Panc1 (cell line): ENCODE measurements around the gene SGCE. TPM values are rescaled to one million over a fixed set of nuclear protein-coding genes. Genes with fewer than 3 reads are reported as not detected.

Experiments used
- ATAC-seq: fragments of 200-7000 bp; cut with Tn5 transposase; 2 replicates; pipeline ENCODE4 v1.9.1; 2020; ENCODE audit warnings: mild to moderate bottlenecking, moderate library complexity
- BruUV-seq: library from RNA; stranded (reverse); fragments of 400-500 nt; replicated peaks from 2 replicates; lab custom pipeline; 2021; lab: Mats Ljungman, UMichigan
- CTCF ChIA-PET: fragments of 300-600 bp; sonication (Branson Sonifier 250); formaldehyde crosslinking; loops from one replicate; lab custom pipeline; 2022; ENCODE audit warnings: antibody characterized with exemption; lab: Charles Lee
- POLR2A ChIA-PET: fragments of 300-600 bp; sonication (Branson Sonifier 250); formaldehyde crosslinking; loops from one replicate; lab custom pipeline; 2022; ENCODE audit warnings: antibody characterized with exemption; lab: Charles Lee
- DNase-seq: peaks from one replicate; pipeline ENCODE4 v3.0.0-alpha.2; 2010; ENCODE audit warnings: low read depth, low spot score
- H3K27ac ChIP-seq: 2 replicates; pipeline ENCODE4 v1.5.1; 2011; ENCODE audit warnings: mild to moderate bottlenecking, low read length, inconsistent platforms
- H3K27me3 ChIP-seq: fragments of 200-500 bp; sonication (Bioruptor generic); 2 replicates; pipeline ENCODE4 v1.6.0; 2014; ENCODE audit warnings: low read length, inconsistent platforms; ENCODE audit not compliant: control insufficient read depth, insufficient read depth
- H3K36me3 ChIP-seq: fragments of 200-500 bp; sonication (Bioruptor generic); 2 replicates; pipeline ENCODE4 v1.5.1; 2014; ENCODE audit warnings: inconsistent platforms, mild to moderate bottlenecking, low read length, moderate library complexity; ENCODE audit not compliant: control insufficient read depth, insufficient read depth
- H3K4me1 ChIP-seq: 2 replicates; pipeline ENCODE4 v1.5.1; 2011; ENCODE audit warnings: inconsistent platforms, mild to moderate bottlenecking, low read length, moderate library complexity; ENCODE audit not compliant: control insufficient read depth, insufficient read depth
- H3K4me3 ChIP-seq, 2 experiments: 2 replicates each; pipeline ENCODE4 v1.5.1; 2011 to 2012; ENCODE audit warnings: low read depth in 2 of 2, low read length in 2 of 2, mild to moderate bottlenecking in 2 of 2, inconsistent platforms in 1 of 2, moderate library complexity in 1 of 2
- H3K9me3 ChIP-seq: fragments of 200-500 bp; sonication (Bioruptor generic); 2 replicates; pipeline ENCODE4 v1.5.1; 2014; ENCODE audit warnings: low read depth, mild to moderate bottlenecking, inconsistent platforms, low read length, moderate library complexity; ENCODE audit not compliant: control insufficient read depth, insufficient read depth
- POLR2AphosphoS5 ChIP-seq: IDR thresholded peaks from 2 replicates; pipeline ENCODE4 v1.6.1; 2012; ENCODE audit warnings: mild to moderate bottlenecking, low read depth, low read length, moderate library complexity
- SIN3A ChIP-seq: IDR thresholded peaks from 2 replicates; pipeline ENCODE4 v1.6.1; 2012; ENCODE audit warnings: low read depth, mild to moderate bottlenecking, low read length, moderate library complexity, borderline replicate concordance; ENCODE audit not compliant: insufficient read depth
- TCF7L2 ChIP-seq: IDR thresholded peaks from 2 replicates; pipeline ENCODE4 v1.6.1; 2011; ENCODE audit warnings: mild to moderate bottlenecking, low read depth, low read length, inconsistent platforms
- in situ Hi-C: cut with HindIII; loops from 2 replicates; pipeline ENCODE4 v1.10.0; 2016; ENCODE audit warnings: low sequenced_read_pairs, low pct_unique_long_range_greater_than_20kb
- intact Hi-C: fragments of 100-400 bp; cut with micrococcal nuclease; formaldehyde crosslinking; loops from one replicate; pipeline ENCODE4 v1.10.0; 2022; ENCODE audit not compliant: unreplicated experiment
- total RNA-seq: library from RNA; stranded (reverse); gene quantifications from one replicate; pipeline ENCODE4 v1.2.1, GENCODE V29; 2021; ENCODE audit not compliant: unreplicated experiment
- TF ChIP-seq, protein P1 (sequence below), 2 experiments: IDR thresholded peaks; 2 replicates each; pipeline ENCODE4 v1.6.1; 2011 to 2012; ENCODE audit warnings: low read depth in 2 of 2, control low read depth in 1 of 2, low read length in 1 of 2, mild to moderate bottlenecking in 1 of 2, moderate library complexity in 1 of 2; ENCODE audit not compliant: insufficient read depth in 1 of 2
- TF ChIP-seq, protein P2 (sequence below): fragments of 450-650 bp; IDR thresholded peaks from 2 replicates; pipeline ENCODE4 v1.5.1; 2017; ENCODE audit warnings: mild to moderate bottlenecking

The SGCE gene
- total RNA-seq, 1 experiment from 2014 or later = 32.0 TPM

DNA sequence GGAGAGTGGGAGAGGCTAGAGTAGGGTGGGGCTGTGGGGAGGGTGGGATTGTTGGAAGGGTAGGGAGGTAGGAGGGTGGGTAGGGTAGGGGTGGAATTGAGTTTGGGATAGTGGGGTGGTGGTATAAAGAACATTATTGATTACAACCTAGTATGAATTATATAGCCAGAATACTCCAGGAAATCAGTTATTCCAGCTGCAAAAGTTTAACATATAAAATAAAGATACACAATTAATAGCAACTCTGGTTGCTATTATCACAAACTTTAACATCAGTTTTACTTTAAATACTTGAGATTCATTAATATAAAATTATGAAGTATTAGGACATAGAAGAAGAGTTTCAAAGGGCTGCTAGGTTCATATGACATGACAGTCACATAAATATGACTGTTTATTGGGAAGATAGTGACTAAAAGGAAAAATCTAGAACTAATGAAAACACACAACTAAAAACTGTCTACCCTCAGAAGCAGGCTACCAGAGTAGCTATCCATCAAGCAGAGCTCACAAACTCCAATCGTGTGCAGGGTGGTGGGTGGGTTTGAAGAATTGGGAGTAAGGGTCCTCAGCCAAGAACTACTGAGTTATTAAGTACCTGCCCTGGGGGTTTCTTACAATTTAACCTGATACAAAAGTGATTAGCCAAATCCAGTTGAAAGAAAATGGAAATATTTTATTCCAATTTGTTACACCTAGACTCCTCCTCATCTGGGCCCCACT, 14.0 kb upstream of the SGCE start:
- no peak overlapping the region for H3K4me3 ChIP-seq
- DNase-seq (no peak), ATAC-seq (no peak)
- H3K36me3 ChIP-seq = no peaks in the 10 kb centered on the region
- H3K27ac ChIP-seq = no peak overlapping the region
- ChIA-PET CTCF (no interaction called here), POLR2A (no interaction called here)
- H3K9me3 ChIP-seq = no peaks in the 10 kb centered on the region
- BruUV-seq = no TSS peak
- no peak for TF ChIP-seq POLR2AphosphoS5
- TF ChIP-seq TCF7L2 = no peak
- TF ChIP-seq, protein P1, sequence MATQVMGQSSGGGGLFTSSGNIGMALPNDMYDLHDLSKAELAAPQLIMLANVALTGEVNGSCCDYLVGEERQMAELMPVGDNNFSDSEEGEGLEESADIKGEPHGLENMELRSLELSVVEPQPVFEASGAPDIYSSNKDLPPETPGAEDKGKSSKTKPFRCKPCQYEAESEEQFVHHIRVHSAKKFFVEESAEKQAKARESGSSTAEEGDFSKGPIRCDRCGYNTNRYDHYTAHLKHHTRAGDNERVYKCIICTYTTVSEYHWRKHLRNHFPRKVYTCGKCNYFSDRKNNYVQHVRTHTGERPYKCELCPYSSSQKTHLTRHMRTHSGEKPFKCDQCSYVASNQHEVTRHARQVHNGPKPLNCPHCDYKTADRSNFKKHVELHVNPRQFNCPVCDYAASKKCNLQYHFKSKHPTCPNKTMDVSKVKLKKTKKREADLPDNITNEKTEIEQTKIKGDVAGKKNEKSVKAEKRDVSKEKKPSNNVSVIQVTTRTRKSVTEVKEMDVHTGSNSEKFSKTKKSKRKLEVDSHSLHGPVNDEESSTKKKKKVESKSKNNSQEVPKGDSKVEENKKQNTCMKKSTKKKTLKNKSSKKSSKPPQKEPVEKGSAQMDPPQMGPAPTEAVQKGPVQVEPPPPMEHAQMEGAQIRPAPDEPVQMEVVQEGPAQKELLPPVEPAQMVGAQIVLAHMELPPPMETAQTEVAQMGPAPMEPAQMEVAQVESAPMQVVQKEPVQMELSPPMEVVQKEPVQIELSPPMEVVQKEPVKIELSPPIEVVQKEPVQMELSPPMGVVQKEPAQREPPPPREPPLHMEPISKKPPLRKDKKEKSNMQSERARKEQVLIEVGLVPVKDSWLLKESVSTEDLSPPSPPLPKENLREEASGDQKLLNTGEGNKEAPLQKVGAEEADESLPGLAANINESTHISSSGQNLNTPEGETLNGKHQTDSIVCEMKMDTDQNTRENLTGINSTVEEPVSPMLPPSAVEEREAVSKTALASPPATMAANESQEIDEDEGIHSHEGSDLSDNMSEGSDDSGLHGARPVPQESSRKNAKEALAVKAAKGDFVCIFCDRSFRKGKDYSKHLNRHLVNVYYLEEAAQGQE (IDR thresholded peaks at IDR 0.05; ENCODE audit: insufficient read depth in 1 of 2, low read depth in 2 of 2, low read length in 1 of 2) = no peak
- in situ Hi-C loops = no loop called here
- intact Hi-C loops = no loop called here
- H3K27me3 ChIP-seq = no peaks in the 10 kb centered on the region
- H3K4me1 ChIP-seq = no peaks in the 10 kb centered on the region

DNA sequence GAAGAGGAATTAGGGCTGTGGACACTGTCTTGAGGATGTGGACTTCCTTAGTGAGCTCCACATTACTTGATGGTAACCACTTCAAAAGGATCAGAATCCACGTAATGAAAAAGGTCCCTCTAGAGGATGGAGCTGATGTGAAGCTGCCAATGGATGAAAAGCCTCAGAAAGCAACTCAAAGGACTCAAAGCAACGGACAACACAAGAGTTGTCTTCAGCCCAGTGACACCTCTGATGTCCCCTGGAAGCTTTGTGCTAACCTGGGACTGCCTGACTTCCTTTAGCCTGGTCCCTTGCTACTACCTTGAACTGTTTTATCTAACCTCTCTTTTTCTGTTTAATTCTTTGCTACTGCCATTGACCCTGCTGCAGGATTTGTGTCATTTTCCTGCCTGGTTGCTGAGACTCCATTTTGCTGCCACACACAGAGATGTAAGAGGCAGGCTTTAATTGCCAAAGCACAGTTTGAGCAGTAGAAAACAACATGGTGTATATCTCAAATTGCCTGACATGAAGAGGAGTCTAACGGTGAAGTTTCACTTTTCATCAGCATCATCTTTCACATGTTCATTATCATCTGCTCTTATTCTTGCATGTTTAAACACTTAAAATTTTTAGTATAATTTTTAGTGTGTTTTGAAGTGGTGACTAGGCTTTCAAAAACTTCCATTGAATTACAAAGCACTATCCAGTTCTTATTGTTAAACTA, 11.1 kb upstream of the SGCE start:
- CTCF ChIA-PET = no interaction called here
- no peak overlapping the region for H3K27ac ChIP-seq
- no peaks in the 10 kb centered on the region for H3K27me3 ChIP-seq
- POLR2A ChIA-PET = no interaction called here
- ATAC-seq (no peak), DNase-seq (no peak)
- TF ChIP-seq, protein P1 (IDR thresholded peaks at IDR 0.05; ENCODE audit: insufficient read depth in 1 of 2, low read depth in 2 of 2, low read length in 1 of 2) = no peak
- TF ChIP-seq, protein P2, sequence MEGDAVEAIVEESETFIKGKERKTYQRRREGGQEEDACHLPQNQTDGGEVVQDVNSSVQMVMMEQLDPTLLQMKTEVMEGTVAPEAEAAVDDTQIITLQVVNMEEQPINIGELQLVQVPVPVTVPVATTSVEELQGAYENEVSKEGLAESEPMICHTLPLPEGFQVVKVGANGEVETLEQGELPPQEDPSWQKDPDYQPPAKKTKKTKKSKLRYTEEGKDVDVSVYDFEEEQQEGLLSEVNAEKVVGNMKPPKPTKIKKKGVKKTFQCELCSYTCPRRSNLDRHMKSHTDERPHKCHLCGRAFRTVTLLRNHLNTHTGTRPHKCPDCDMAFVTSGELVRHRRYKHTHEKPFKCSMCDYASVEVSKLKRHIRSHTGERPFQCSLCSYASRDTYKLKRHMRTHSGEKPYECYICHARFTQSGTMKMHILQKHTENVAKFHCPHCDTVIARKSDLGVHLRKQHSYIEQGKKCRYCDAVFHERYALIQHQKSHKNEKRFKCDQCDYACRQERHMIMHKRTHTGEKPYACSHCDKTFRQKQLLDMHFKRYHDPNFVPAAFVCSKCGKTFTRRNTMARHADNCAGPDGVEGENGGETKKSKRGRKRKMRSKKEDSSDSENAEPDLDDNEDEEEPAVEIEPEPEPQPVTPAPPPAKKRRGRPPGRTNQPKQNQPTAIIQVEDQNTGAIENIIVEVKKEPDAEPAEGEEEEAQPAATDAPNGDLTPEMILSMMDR = no peak
- no peak for TF ChIP-seq TCF7L2
- no peak for TF ChIP-seq SIN3A
- no peak for TF ChIP-seq POLR2AphosphoS5
- no TSS peak for BruUV-seq
- no peaks in the 10 kb centered on the region for H3K36me3 ChIP-seq
- no peaks in the 10 kb centered on the region for H3K4me1 ChIP-seq
- in situ Hi-C loops (no loop called here), intact Hi-C loops (no loop called here)
- no peaks in the 10 kb centered on the region for H3K9me3 ChIP-seq
- H3K4me3 ChIP-seq = no peak overlapping the region
